ENCODE results near the gene TUT1. TPM values are rescaled to one million over a fixed set of nuclear protein-coding genes. Genes with fewer than 3 reads are reported as not detected.

The TUT1 gene
- total RNA-seq, 1 donor from 2014 or later: 17.6 TPM

- Histone ChIP-seq H3K36me3 (peaks cover 32% of the 10 kb centered on the region), H3K4me1 (peaks cover 23% of the 10 kb centered on the region), H3K27me3 (no peaks in the 10 kb centered on the region), H3K4me3 (peak overlapping the region; percentile 84), H3K9me3 (no peaks in the 10 kb centered on the region), H3K27ac (peak overlapping the region; percentile 93)
- TF ChIP-seq CTCF (IDR thresholded peaks at IDR 0.05): peak; percentile 4
- DNase-seq: peak; percentile 81
- peak; percentile 24 for ATAC-seq
- intact Hi-C loops (cut with DNase I): no loop called here
Observed at GRCh38 chr11:62611705-62612365, 20.5 kb upstream of the TUT1 start.

- Histone ChIP-seq H3K27ac (peak overlapping the region; percentile 93), H3K36me3 (peaks cover 36% of the 10 kb centered on the region), H3K4me3 (peak overlapping the region; percentile 84), H3K9me3 (no peaks in the 10 kb centered on the region), H3K4me1 (peaks cover 23% of the 10 kb centered on the region), H3K27me3 (no peaks in the 10 kb centered on the region)
- no peak for TF ChIP-seq CTCF (IDR thresholded peaks at IDR 0.05)
- ATAC-seq (no peak), DNase-seq (no peak)
- intact Hi-C loops (cut with DNase I): no loop called here
Observed at GRCh38 chr11:62610814-62611704, 19.7 kb upstream of the TUT1 start.

GRCh38 chr11:62610403-62610802 lies 19.1 kb upstream of the TUT1 start:
- intact Hi-C loops (cut with DNase I): no loop called here
- Histone ChIP-seq H3K4me3 (no peak overlapping the region), H3K27ac (peak overlapping the region; percentile 93), H3K4me1 (peaks cover 23% of the 10 kb centered on the region), H3K36me3 (peaks cover 38% of the 10 kb centered on the region), H3K27me3 (no peaks in the 10 kb centered on the region), H3K9me3 (no peaks in the 10 kb centered on the region)
- no peak for ATAC-seq
- no peak for TF ChIP-seq CTCF (IDR thresholded peaks at IDR 0.05)
- DNase-seq: no peak

GRCh38 chr11:62608776-62609175 lies 17.5 kb upstream of the TUT1 start:
- no peak overlapping the region for H3K27ac ChIP-seq
- H3K4me1 ChIP-seq: peaks cover 23% of the 10 kb centered on the region
- intact Hi-C loops (cut with DNase I): no loop called here
- H3K27me3 ChIP-seq: no peaks in the 10 kb centered on the region
- H3K9me3 ChIP-seq: no peaks in the 10 kb centered on the region
- DNase-seq: no peak
- no peak for TF ChIP-seq CTCF (IDR thresholded peaks at IDR 0.05)
- H3K36me3 ChIP-seq: peaks cover 50% of the 10 kb centered on the region
- no peak overlapping the region for H3K4me3 ChIP-seq
- ATAC-seq: no peak

GRCh38 chr11:62607714-62608113 lies 16.4 kb upstream of the TUT1 start:
- no peaks in the 10 kb centered on the region for H3K27me3 ChIP-seq
- no peak overlapping the region for H3K27ac ChIP-seq
- no peaks in the 10 kb centered on the region for H3K9me3 ChIP-seq
- no peak for TF ChIP-seq CTCF (IDR thresholded peaks at IDR 0.05)
- peaks cover 16% of the 10 kb centered on the region for H3K4me1 ChIP-seq
- no peak overlapping the region for H3K4me3 ChIP-seq
- no peak for ATAC-seq
- no peak for DNase-seq
- peaks cover 50% of the 10 kb centered on the region for H3K36me3 ChIP-seq
- intact Hi-C loops (cut with DNase I): no loop called here
